ENCODE results near the gene PRPF40B. TPM values are rescaled to one million over a fixed set of nuclear protein-coding genes. Genes with fewer than 3 reads are reported as not detected.
"Not testable (repeated sequence)": the region's sequence is repeated elsewhere in the genome, so short reads cannot be mapped to it uniquely, and the experiment has no call there.

The PRPF40B gene
- total and polyA plus RNA-seq, 2 of the 13 experiments (the other 11 are each of a cell fraction or from before 2014, with no cell fraction given) = 5.0 to 7.8 TPM

DNA sequence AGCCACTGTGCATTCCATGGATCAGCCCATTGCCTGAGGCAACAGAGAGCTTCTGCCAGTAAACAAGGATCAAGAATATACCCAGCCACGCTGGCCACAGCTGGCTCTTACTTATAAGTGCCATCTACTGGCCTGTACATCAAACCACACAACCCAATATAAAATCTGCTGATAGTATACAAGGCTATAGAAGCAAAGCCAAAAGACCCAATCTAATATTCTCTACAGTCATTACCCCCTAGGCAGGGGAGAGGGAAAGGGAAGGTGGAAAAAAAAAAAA is 13.5 kb upstream of the PRPF40B start:
- no peaks in the 10 kb centered on the region for H4K20me1 ChIP-seq (ENCODE audit: insufficient read depth, low read length)
- H3K79me2 ChIP-seq (ENCODE audit: insufficient read depth, low read length) = no peaks in the 10 kb centered on the region
- POLR2A ChIA-PET = interaction anchor here (0.9 kb wide), 1 partner anchor 22 kb away, joined by 3 read pairs; no protein-coding TSS in a partner anchor
- no peak overlapping the region for H3K4me2 ChIP-seq (ENCODE audit: low read depth, low read length)
- H3K27me3 ChIP-seq (ENCODE audit: control insufficient read depth in 1 of 2, insufficient read depth in 2 of 2, low read length in 2 of 2) = no peaks in the 10 kb centered on the region
- H2AFZ ChIP-seq (ENCODE audit: low read length) = no peak overlapping the region
- intact Hi-C loops (cut with micrococcal nuclease; ENCODE audit: unreplicated experiment) = no loop called here
- H3K4me3 ChIP-seq (replicated peaks in 1 of 3; ENCODE audit: insufficient read depth in 1 of 3, low read depth in 2 of 3, low read length in 3 of 3) = no peak overlapping the region
- no peaks in the 10 kb centered on the region for H3K36me3 ChIP-seq (replicated peaks in 1 of 2; ENCODE audit: control insufficient read depth in 1 of 2, insufficient read depth in 2 of 2, low read length in 2 of 2)
- no peak overlapping the region for H3K27ac ChIP-seq (ENCODE audit: extremely low read length, insufficient read depth, low read length)
- H3K9me3 ChIP-seq (ENCODE audit: low read length) = no peaks in the 10 kb centered on the region
- no peak for DNase-seq (ENCODE audit: low spot score)
- no peak for TF ChIP-seq FOXM1 (CRISPR knock-in tag; IDR thresholded peaks at IDR 0.05)
- no peak for FAIRE-seq
- in situ Hi-C loops (cut with HindIII; ENCODE audit: extremely low pct_ligation_motif_present, low pct_unique_long_range_greater_than_20kb) = no loop called here
- BruUV-seq (replicated peaks) = no TSS peak
- WGBS (ENCODE audit: low lambda C conversion rate) = 30% methylated on average over 1 of the region's 1 CpG
- peak; percentile 64 for ATAC-seq
- peaks cover 31% of the 10 kb centered on the region for H3K4me1 ChIP-seq (ENCODE audit: insufficient read depth, low read length)
- H3K9ac ChIP-seq (ENCODE audit: insufficient read depth, low read depth, low read length) = no peak overlapping the region
- CTCF ChIA-PET (ENCODE audit: low intra/inter-chr PET ratio, low total read pairs) = no interaction called here

DNA sequence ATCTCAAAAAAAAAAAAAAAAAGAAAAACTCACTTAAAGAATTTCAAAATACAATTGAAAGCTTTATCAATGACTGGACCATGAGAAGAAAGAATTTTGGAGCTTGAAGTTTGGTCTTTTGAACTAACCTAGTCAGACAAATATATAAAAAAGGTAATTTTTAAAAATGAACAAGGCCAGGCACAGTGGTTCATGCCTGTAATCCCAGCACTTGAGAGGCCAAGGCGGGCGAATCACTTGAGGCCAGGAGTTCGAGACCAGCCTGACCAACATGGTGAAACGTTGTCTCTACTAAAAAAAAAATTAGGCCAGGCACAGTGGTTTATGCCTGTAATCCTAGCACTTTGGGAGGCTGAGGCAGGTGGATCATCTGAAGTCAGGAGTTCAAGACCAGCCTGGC is 12.6 kb upstream of the PRPF40B start:
- in situ Hi-C loops (cut with HindIII; ENCODE audit: extremely low pct_ligation_motif_present, low pct_unique_long_range_greater_than_20kb); H3K9ac ChIP-seq (ENCODE audit: insufficient read depth, low read depth, low read length); H4K20me1 ChIP-seq (ENCODE audit: insufficient read depth, low read length); DNase-seq (ENCODE audit: low spot score); H2AFZ ChIP-seq (ENCODE audit: low read length); H3K79me2 ChIP-seq (ENCODE audit: insufficient read depth, low read length); intact Hi-C loops (cut with micrococcal nuclease; ENCODE audit: unreplicated experiment); H3K27ac ChIP-seq (ENCODE audit: extremely low read length, insufficient read depth, low read length); H3K36me3 ChIP-seq (replicated peaks in 1 of 2; ENCODE audit: control insufficient read depth in 1 of 2, insufficient read depth in 2 of 2, low read length in 2 of 2); FAIRE-seq; BruUV-seq (replicated peaks); H3K27me3 ChIP-seq (ENCODE audit: control insufficient read depth in 1 of 2, insufficient read depth in 2 of 2, low read length in 2 of 2); CTCF ChIA-PET (ENCODE audit: low intra/inter-chr PET ratio, low total read pairs); H3K9me3 ChIP-seq (ENCODE audit: low read length); H3K4me3 ChIP-seq (replicated peaks in 1 of 3; ENCODE audit: insufficient read depth in 1 of 3, low read depth in 2 of 3, low read length in 3 of 3); H3K4me2 ChIP-seq (ENCODE audit: low read depth, low read length); ATAC-seq: not testable (repeated sequence)
- POLR2A ChIA-PET = interaction anchor here (0.7 kb wide), 2 partner anchors 130 to 288 kb away, joined by 3 to 4 read pairs; partner anchors contain the start of genes TMBIM6 and TROAP
- H3K4me1 ChIP-seq (ENCODE audit: insufficient read depth, low read length) = peaks cover 26% of the 10 kb centered on the region
- WGBS (ENCODE audit: low lambda C conversion rate) = 88% methylated on average over 4 of the region's 4 CpGs
- peak; percentile 92; the same call in 1 of the 2 replicates for TF ChIP-seq ZNF160 (CRISPR knock-in tag; IDR thresholded peaks at IDR 0.05)

DNA sequence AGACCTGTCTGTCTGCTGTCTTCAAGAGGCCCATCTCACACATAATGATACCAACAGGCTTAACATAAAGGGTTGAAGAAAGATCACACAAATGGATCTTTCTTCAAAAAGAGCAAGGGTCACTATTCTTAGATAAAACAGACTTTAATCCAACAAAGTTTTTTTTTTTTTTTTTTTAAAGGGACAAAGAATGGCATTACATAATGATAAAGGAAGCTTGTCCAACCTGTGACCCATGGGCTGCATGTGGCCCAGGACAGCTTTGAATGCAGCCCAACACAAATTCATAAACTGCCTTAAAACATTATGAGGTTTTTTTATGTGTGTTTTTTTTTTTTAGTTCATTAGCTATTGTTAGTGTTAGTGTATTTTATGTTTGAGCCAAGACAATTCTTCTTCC is 11.2 kb upstream of the PRPF40B start:
- Histone ChIP-seq H3K9me3 (ENCODE audit: low read length) (no peaks in the 10 kb centered on the region), H2AFZ (ENCODE audit: low read length) (no peak overlapping the region), H3K4me2 (ENCODE audit: low read depth, low read length) (0 out of 2 replicates have a peak overlapping the region, but pooled peaks have one; percentile 12), H4K20me1 (ENCODE audit: insufficient read depth, low read length) (no peaks in the 10 kb centered on the region), H3K27me3 (ENCODE audit: control insufficient read depth in 1 of 2, insufficient read depth in 2 of 2, low read length in 2 of 2) (no peaks in the 10 kb centered on the region), H3K9ac (ENCODE audit: insufficient read depth, low read depth, low read length) (no peak overlapping the region), H3K36me3 (replicated peaks in 1 of 2; ENCODE audit: control insufficient read depth in 1 of 2, insufficient read depth in 2 of 2, low read length in 2 of 2) (no peaks in the 10 kb centered on the region), H3K79me2 (ENCODE audit: insufficient read depth, low read length) (no peaks in the 10 kb centered on the region), H3K4me3 (replicated peaks in 1 of 3; ENCODE audit: insufficient read depth in 1 of 3, low read depth in 2 of 3, low read length in 3 of 3) (no peak overlapping the region), H3K27ac (ENCODE audit: extremely low read length, insufficient read depth, low read length) (no peak overlapping the region), H3K4me1 (ENCODE audit: insufficient read depth, low read length) (peaks cover 40% of the 10 kb centered on the region)
- no TSS peak for BruUV-seq (replicated peaks)
- DNase-seq (ENCODE audit: low spot score) (peak; percentile 30), ATAC-seq (no peak), FAIRE-seq (no peak)
- in situ Hi-C loops (cut with HindIII; ENCODE audit: extremely low pct_ligation_motif_present, low pct_unique_long_range_greater_than_20kb) (no loop called here), intact Hi-C loops (cut with micrococcal nuclease; ENCODE audit: unreplicated experiment) (no loop called here)
- ChIA-PET POLR2A (no interaction called here), CTCF (ENCODE audit: low intra/inter-chr PET ratio, low total read pairs) (no interaction called here)
- TF ChIP-seq NR1H2 (CRISPR knock-in tag; IDR thresholded peaks at IDR 0.05; ENCODE audit: borderline replicate concordance, low read depth) (no peak), ZNF891 (CRISPR knock-in tag; IDR thresholded peaks at IDR 0.05) (no peak), ZNF552 (CRISPR knock-in tag; IDR thresholded peaks at IDR 0.05; ENCODE audit: borderline replicate concordance) (no peak), TMF1 (CRISPR knock-in tag; IDR thresholded peaks at IDR 0.05; ENCODE audit: low read depth) (no peak), ZNF451 (CRISPR knock-in tag; IDR thresholded peaks at IDR 0.05) (no peak)
- TF ChIP-seq, protein P1, sequence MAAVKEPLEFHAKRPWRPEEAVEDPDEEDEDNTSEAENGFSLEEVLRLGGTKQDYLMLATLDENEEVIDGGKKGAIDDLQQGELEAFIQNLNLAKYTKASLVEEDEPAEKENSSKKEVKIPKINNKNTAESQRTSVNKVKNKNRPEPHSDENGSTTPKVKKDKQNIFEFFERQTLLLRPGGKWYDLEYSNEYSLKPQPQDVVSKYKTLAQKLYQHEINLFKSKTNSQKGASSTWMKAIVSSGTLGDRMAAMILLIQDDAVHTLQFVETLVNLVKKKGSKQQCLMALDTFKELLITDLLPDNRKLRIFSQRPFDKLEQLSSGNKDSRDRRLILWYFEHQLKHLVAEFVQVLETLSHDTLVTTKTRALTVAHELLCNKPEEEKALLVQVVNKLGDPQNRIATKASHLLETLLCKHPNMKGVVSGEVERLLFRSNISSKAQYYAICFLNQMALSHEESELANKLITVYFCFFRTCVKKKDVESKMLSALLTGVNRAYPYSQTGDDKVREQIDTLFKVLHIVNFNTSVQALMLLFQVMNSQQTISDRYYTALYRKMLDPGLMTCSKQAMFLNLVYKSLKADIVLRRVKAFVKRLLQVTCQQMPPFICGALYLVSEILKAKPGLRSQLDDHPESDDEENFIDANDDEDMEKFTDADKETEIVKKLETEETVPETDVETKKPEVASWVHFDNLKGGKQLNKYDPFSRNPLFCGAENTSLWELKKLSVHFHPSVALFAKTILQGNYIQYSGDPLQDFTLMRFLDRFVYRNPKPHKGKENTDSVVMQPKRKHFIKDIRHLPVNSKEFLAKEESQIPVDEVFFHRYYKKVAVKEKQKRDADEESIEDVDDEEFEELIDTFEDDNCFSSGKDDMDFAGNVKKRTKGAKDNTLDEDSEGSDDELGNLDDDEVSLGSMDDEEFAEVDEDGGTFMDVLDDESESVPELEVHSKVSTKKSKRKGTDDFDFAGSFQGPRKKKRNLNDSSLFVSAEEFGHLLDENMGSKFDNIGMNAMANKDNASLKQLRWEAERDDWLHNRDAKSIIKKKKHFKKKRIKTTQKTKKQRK (IDR thresholded peaks at IDR 0.05; ENCODE audit: low read length) = no peak
- TF ChIP-seq, protein P2, sequence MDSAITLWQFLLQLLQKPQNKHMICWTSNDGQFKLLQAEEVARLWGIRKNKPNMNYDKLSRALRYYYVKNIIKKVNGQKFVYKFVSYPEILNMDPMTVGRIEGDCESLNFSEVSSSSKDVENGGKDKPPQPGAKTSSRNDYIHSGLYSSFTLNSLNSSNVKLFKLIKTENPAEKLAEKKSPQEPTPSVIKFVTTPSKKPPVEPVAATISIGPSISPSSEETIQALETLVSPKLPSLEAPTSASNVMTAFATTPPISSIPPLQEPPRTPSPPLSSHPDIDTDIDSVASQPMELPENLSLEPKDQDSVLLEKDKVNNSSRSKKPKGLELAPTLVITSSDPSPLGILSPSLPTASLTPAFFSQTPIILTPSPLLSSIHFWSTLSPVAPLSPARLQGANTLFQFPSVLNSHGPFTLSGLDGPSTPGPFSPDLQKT (CRISPR knock-in tag; IDR thresholded peaks at IDR 0.05; ENCODE audit: borderline replicate concordance) = no peak

Measured in HepG2 (cell line).